Measurements from ENCODE around the gene RAD51B.

RAD51B gene

GRCh38 chr14:68702578-68702977 is 883.0 kb downstream of the RAD51B start:
- no peak for DNase-seq

GRCh38 chr14:68703093-68703492 is 883.5 kb downstream of the RAD51B start:
- DNase-seq: no peak

GRCh38 chr14:68704736-68705720 is 885.4 kb downstream of the RAD51B start:
- no peak for DNase-seq

- no peak for DNase-seq
Measured at GRCh38 chr14:68705741-68706283, 886.2 kb downstream of the RAD51B start.

GRCh38 chr14:68707482-68707881 is 887.9 kb downstream of the RAD51B start:
- no peak for DNase-seq

- no peak for DNase-seq
Measured at GRCh38 chr14:68708343-68708742, 888.8 kb downstream of the RAD51B start.

- DNase-seq: no peak
Measured at GRCh38 chr14:68709007-68709406, 889.4 kb downstream of the RAD51B start.

- DNase-seq: no peak
Measured at GRCh38 chr14:68710776-68711175, 891.2 kb downstream of the RAD51B start.

GRCh38 chr14:68711561-68712309 is 892.2 kb downstream of the RAD51B start:
- DNase-seq: no peak

GRCh38 chr14:68712703-68713370 is 893.3 kb downstream of the RAD51B start:
- no peak for DNase-seq

- no peak for DNase-seq
Measured at GRCh38 chr14:68713782-68714181, 894.2 kb downstream of the RAD51B start.

GRCh38 chr14:68714991-68715924 is 895.7 kb downstream of the RAD51B start:
- DNase-seq: no peak

GRCh38 chr14:68716698-68717097 is 897.1 kb downstream of the RAD51B start:
- no peak for DNase-seq

- no peak for DNase-seq
Measured at GRCh38 chr14:68718023-68718990, 898.7 kb downstream of the RAD51B start.

- DNase-seq: no peak
Measured at GRCh38 chr14:68719634-68720384, 900.2 kb downstream of the RAD51B start.

GRCh38 chr14:68722186-68722585 is 902.6 kb downstream of the RAD51B start:
- no peak for DNase-seq

GRCh38 chr14:68722968-68723566 is 903.5 kb downstream of the RAD51B start:
- no peak for DNase-seq

- DNase-seq: no peak
Measured at GRCh38 chr14:68723808-68724268, 904.3 kb downstream of the RAD51B start.

GRCh38 chr14:68724914-68725313 is 905.3 kb downstream of the RAD51B start:
- DNase-seq: no peak

Measured in activated T-cell treated with anti-CD3 and anti-CD28 coated beads for 4 hours (primary cell).